Hepatocyte (in vitro differentiated cells): ENCODE results near the gene NT5M. TPM values are rescaled to one million over a fixed set of nuclear protein-coding genes. Genes with fewer than 3 reads are reported as not detected.
A peak's percentile ranks its signal among the peaks of the same experiment; 100 is the strongest.

Experiments used
- DNase-seq: peaks from one replicate; pipeline ENCODE4 v3.0.0-alpha.2; 2016; ENCODE audit warnings: low spot score
- H2AFZ ChIP-seq: fragments of 200-600 bp; sonication (generic); 2 replicates; pipeline ENCODE4 v1.6.0; 2016; ENCODE audit warnings: antibody characterized with exemption, mild to moderate bottlenecking
- H3K27ac ChIP-seq: fragments of 200-600 bp; sonication (generic); 2 replicates; pipeline ENCODE4 v1.5.1; 2016; ENCODE audit warnings: mild to moderate bottlenecking
- H3K27me3 ChIP-seq: fragments of 200-600 bp; sonication (generic); 2 replicates; pipeline ENCODE4 v1.6.1; 2016
- H3K36me3 ChIP-seq: fragments of 200-600 bp; sonication (generic); replicated peaks from 2 replicates; pipeline ENCODE4 v1.5.1; 2016; ENCODE audit warnings: low read depth; ENCODE audit not compliant: insufficient read depth
- H3K4me1 ChIP-seq: fragments of 200-600 bp; sonication (generic); 2 replicates; pipeline ENCODE4 v1.5.1; 2016; ENCODE audit warnings: mild to moderate bottlenecking, moderate library complexity; ENCODE audit not compliant: insufficient read depth
- H3K4me2 ChIP-seq: fragments of 200-600 bp; sonication (generic); 2 replicates; pipeline ENCODE4 v1.6.0; 2016
- H3K4me3 ChIP-seq: fragments of 200-600 bp; sonication (generic); 2 replicates; pipeline ENCODE4 v1.5.1; 2016; ENCODE audit warnings: mild to moderate bottlenecking
- H3K79me2 ChIP-seq: fragments of 200-600 bp; sonication (generic); 2 replicates; pipeline ENCODE4 v1.6.0; 2017; ENCODE audit warnings: mild to moderate bottlenecking
- H3K9me2 ChIP-seq: fragments of 200-600 bp; sonication (generic); replicated peaks from 2 replicates; pipeline ENCODE4 v1.6.0; 2017; ENCODE audit warnings: mild to moderate bottlenecking; ENCODE audit not compliant: insufficient read depth
- H3K9me3 ChIP-seq: fragments of 200-600 bp; sonication (generic); 2 replicates; pipeline ENCODE4 v1.5.1; 2016; ENCODE audit warnings: low read depth, mild to moderate bottlenecking
- H4K20me1 ChIP-seq: fragments of 200-600 bp; sonication (generic); 2 replicates; pipeline ENCODE4 v1.6.0; 2016; ENCODE audit warnings: mild to moderate bottlenecking; ENCODE audit not compliant: insufficient read depth, poor library complexity, severe bottlenecking
- EZH2 ChIP-seq: fragments of 200-600 bp; sonication (generic); IDR thresholded peaks from 2 replicates; pipeline ENCODE4 v1.6.1; 2016; ENCODE audit warnings: antibody characterized with exemption, mild to moderate bottlenecking, borderline replicate concordance
- EZH2phosphoT487 ChIP-seq: fragments of 200-600 bp; sonication (generic); IDR thresholded peaks from one replicate; pipeline ENCODE4 v1.6.1; 2018; ENCODE audit warnings: antibody characterized with exemption, mild to moderate bottlenecking, low read depth, moderate library complexity; ENCODE audit not compliant: unreplicated experiment, severe bottlenecking
- WGBS: methylation state at CpG from one replicate; pipeline ENCODE4 v1.1.6; 2016; ENCODE audit warnings: low lambda C conversion rate; ENCODE audit errors: missing lambda C conversion rate; 5-methylcytosine and 5-hydroxymethylcytosine counted together
- polyA plus RNA-seq: library from polyadenylated mRNA; unstranded; fragments of >200 nt; fragmentation: Nextera tagmentation; extraction: Ambion mirVana; gene quantifications from 2 replicates; pipeline ENCODE4 v1.2.1, GENCODE V29; 2016
- total RNA-seq: library from RNA; depleted of rRNA; stranded (reverse); fragments of >200 nt; gene quantifications from 2 replicates; pipeline ENCODE4 v1.2.3, GENCODE V29; 2014
- TF ChIP-seq, protein P1 (sequence below): fragments of 200-600 bp; sonication (generic); IDR thresholded peaks from 2 replicates; pipeline ENCODE4 v1.5.1; 2016; ENCODE audit warnings: antibody characterized with exemption, mild to moderate bottlenecking; ENCODE audit not compliant: poor library complexity

The NT5M gene
- total and polyA plus RNA-seq, 2 experiments from 2014 or later, result 3.4 to 3.5 TPM

DNA sequence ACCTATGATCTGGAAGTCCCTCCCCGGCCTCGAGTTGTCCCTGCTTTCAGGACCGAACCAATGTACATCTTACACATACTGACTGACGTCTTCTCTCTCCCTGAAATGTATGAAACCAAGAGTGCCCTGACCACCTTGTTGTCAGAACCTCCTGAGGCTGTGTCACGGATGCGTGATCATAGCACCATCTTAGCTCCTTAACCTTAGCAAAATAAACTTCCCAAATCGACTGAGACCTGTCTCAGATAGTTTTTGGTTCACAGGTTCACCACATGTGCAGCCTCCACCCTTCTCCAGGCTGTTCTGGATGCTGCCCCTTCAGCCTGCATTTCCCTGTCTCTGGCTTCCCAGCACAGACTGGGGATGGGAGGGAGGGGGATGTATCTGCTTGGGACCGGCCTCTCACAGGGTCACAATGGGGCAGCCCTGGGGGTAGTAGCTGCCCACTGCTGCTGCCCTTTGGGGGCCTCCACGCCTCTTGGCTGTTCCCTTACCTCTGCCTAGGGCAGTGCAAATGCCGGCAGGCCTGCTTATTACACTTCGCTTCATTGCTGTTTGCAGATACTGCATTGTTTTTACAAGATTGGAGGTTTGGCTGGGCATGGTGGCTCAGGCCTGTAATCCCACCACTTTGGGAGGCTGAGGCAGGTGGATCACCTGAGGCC is 69.8 kb downstream of the NT5M start:
- H3K4me2 ChIP-seq, result no peak overlapping the region

DNA sequence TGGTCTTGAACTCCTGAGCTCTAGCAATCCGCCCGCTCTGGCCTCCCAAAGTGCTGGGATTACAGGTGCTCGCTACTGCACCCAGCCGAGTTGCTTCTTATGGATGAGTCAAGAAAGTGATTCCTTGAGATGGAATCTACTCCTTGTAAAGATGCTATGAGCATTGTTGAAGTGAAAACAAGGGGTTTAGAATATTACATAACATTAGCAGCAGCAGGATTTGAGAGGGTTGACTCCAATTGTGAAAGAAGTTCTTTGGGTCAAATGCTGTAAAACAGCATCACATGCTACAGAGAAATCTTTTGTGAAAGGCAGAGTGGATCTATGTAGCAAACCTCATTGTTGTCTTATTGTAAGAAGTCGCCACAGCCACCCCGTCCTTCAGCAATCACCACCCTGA is 72.7 kb downstream of the NT5M start:
- WGBS, result 87% methylated on average over 6 of the region's 6 CpGs
- H3K9me3 ChIP-seq, result no peaks in the 10 kb centered on the region
- no peaks in the 10 kb centered on the region for H4K20me1 ChIP-seq
- H3K4me3 ChIP-seq, result no peak overlapping the region
- H3K27me3 ChIP-seq, result no peaks in the 10 kb centered on the region
- H3K27ac ChIP-seq, result peak overlapping the region; percentile 70
- H3K36me3 ChIP-seq, result no peaks in the 10 kb centered on the region
- DNase-seq, result no peak
- no peak overlapping the region for H2AFZ ChIP-seq
- no peaks in the 10 kb centered on the region for H3K79me2 ChIP-seq
- no peak for TF ChIP-seq EZH2phosphoT487
- no peak overlapping the region for H3K4me2 ChIP-seq
- H3K4me1 ChIP-seq, result peaks cover 5% of the 10 kb centered on the region
- H3K9me2 ChIP-seq, result no peaks in the 10 kb centered on the region

More for the DNA sequence above, 69.8 kb downstream of the NT5M start:
- Histone ChIP-seq H2AFZ (no peak overlapping the region), H3K27me3 (no peaks in the 10 kb centered on the region), H3K4me3 (no peak overlapping the region), H3K36me3 (no peaks in the 10 kb centered on the region), H4K20me1 (no peaks in the 10 kb centered on the region), H3K9me3 (no peaks in the 10 kb centered on the region), H3K4me1 (peaks cover 12% of the 10 kb centered on the region), H3K79me2 (no peaks in the 10 kb centered on the region), H3K27ac (no peak overlapping the region), H3K9me2 (no peaks in the 10 kb centered on the region)
- DNase-seq, result no peak
- TF ChIP-seq EZH2 (no peak), EZH2phosphoT487 (no peak)
- TF ChIP-seq, protein P1, sequence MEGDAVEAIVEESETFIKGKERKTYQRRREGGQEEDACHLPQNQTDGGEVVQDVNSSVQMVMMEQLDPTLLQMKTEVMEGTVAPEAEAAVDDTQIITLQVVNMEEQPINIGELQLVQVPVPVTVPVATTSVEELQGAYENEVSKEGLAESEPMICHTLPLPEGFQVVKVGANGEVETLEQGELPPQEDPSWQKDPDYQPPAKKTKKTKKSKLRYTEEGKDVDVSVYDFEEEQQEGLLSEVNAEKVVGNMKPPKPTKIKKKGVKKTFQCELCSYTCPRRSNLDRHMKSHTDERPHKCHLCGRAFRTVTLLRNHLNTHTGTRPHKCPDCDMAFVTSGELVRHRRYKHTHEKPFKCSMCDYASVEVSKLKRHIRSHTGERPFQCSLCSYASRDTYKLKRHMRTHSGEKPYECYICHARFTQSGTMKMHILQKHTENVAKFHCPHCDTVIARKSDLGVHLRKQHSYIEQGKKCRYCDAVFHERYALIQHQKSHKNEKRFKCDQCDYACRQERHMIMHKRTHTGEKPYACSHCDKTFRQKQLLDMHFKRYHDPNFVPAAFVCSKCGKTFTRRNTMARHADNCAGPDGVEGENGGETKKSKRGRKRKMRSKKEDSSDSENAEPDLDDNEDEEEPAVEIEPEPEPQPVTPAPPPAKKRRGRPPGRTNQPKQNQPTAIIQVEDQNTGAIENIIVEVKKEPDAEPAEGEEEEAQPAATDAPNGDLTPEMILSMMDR, result no peak
- WGBS, result 76% methylated on average over 11 of the region's 11 CpGs

DNA sequence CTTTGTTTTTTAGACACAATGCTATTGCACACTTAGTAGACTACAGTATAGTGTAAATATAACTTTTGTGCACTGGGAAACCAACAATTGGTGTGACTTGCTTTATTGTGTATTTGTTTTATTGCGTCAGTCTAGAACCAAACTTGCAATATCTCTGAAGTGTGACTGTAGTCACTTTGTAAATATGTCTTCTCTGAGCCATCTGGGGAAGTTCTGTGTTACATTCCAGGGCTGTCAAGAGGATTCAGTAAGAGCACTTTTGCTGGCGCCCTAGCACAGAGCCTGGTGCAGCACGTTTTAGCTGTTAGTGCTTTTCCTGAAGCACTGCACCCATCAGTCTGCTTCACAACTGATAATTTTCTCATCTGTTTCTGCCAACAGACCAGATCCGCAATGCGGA is 73.2 kb downstream of the NT5M start:
- Histone ChIP-seq H3K27ac (peak overlapping the region; percentile 70), H3K27me3 (no peaks in the 10 kb centered on the region), H3K79me2 (no peaks in the 10 kb centered on the region), H3K9me2 (no peaks in the 10 kb centered on the region), H4K20me1 (no peaks in the 10 kb centered on the region), H3K4me1 (peaks cover 5% of the 10 kb centered on the region), H2AFZ (no peak overlapping the region), H3K4me2 (no peak overlapping the region), H3K9me3 (no peaks in the 10 kb centered on the region), H3K36me3 (no peaks in the 10 kb centered on the region), H3K4me3 (no peak overlapping the region)
- TF ChIP-seq EZH2phosphoT487 (no peak), EZH2 (no peak)
- TF ChIP-seq, protein P1, result no peak
- 40% methylated on average over 5 of the region's 5 CpGs for WGBS
- peak; percentile 41 for DNase-seq

DNA sequence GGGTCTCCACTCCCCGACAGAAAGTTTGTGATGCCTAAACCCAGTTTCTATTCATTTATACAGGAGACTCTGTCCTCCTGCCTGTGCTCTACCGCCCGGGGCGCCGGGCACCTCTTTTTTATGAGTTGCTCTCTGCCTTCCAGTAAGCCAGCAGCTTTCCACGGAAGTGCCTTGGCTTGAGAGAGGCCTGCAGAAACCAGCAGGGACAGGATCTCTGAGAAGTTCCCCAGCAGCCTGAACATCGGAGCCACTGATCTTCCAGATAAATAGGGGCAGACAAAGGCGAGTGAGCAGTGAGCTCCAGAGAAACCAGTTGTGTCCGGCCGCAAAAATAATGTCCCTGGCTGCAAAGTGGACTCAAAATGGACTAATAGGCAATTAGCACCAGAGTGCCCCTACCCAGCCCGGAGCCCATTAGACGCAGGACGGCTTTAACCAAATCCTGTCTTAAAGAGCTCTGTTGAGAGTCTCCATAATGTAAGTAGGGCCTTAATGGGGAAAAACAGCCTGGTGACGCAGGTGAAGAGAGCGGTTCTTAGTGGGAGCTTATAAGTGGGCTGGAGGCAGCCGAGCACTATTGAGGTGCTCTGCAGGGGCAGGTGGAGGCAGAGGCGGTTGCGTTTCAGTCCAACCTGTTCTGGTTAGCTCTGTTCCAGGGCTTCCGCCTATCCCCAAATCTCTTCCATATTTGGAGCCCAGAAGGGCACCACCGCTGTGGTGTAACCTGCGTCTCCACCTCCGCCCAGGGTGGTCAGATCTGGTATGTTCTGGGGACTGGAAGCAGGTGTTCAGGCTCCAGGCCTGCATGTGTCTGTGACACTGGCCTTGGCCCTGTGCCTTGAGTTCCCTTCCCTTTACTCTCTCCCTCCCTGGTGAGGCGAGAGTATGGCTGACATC is 74.1 kb downstream of the NT5M start:
- no peak for DNase-seq
- TF ChIP-seq EZH2, result no peak
- TF ChIP-seq, protein P1, result no peak
- TF ChIP-seq EZH2phosphoT487, result no peak
- Histone ChIP-seq H2AFZ (no peak overlapping the region), H4K20me1 (no peaks in the 10 kb centered on the region), H3K4me1 (peaks cover 5% of the 10 kb centered on the region), H3K79me2 (no peaks in the 10 kb centered on the region), H3K27me3 (no peaks in the 10 kb centered on the region), H3K4me2 (no peak overlapping the region), H3K27ac (no peak overlapping the region), H3K9me3 (no peaks in the 10 kb centered on the region), H3K9me2 (no peaks in the 10 kb centered on the region), H3K4me3 (no peak overlapping the region), H3K36me3 (no peaks in the 10 kb centered on the region)
- WGBS, result 73% methylated on average over 23 of the region's 23 CpGs
